Fibroblast of mammary gland (primary cell): ENCODE data around the gene TUBGCP6.
A peak's percentile ranks its signal among the peaks of the same experiment; 100 is the strongest.

ENCODE experiments used
- DNase-seq: peaks from one replicate; pipeline ENCODE4 v3.0.0-alpha.2; 2010; ENCODE audit warnings: low read depth
- H3K4me3 ChIP-seq: 2 replicates; pipeline ENCODE4 v1.5.1; 2011; ENCODE audit warnings: low read depth, mild to moderate bottlenecking, low read length, moderate library complexity; ENCODE audit not compliant: control insufficient read depth
- CTCF ChIP-seq: conservative IDR thresholded peaks from 2 replicates; pipeline ENCODE4 v1.5.1; 2011; ENCODE audit warnings: low read depth, low read length, inconsistent platforms; ENCODE audit not compliant: control insufficient read depth, insufficient read depth

The TUBGCP6 gene

GRCh38 chr22:50283821-50284220, 39.0 kb upstream of the TUBGCP6 start:
- no peak for TF ChIP-seq CTCF
- DNase-seq: no peak
- no peak overlapping the region for H3K4me3 ChIP-seq

DNA sequence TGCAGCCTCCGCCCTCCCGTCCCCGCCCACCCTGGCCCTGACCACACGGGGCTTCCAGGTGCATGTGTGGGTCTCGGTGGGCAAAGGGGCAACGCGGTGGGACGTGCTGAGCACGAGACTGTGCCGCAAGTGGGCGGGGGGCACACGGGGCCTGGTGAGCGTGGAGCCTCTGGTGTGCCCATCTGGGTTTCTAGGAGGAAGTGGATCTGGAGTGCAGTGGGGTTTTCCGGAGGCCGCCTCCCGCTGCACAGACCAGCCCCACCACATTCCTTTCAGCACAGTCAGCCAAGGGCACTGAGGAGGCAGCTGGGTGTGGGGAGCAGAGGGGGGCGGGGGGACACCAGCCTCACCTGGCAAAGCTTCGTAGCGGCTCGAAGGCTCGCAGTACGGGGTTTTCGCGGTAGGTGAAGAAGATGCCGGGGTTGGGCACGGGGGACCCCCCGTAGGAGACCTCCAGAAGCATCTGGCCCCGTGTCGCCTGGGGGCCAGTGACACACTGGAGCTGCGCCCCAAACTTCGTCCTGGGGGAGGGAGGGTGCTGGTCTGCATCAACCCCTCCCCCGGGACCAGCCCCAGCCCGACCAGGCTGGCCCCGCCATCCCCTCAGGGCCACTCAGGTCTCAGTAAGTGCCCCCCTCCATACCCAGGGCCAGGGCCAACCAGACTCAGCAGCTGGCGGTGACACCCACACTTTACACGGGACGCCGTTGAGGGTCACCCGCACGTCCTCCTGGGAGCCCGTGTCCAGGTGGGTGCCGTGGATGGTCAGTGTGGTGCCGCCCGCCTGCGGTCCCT, 37.7 kb upstream of the TUBGCP6 start:
- H3K4me3 ChIP-seq: no peak overlapping the region
- peak; percentile 34 for DNase-seq
- TF ChIP-seq CTCF: no peak

GRCh38 chr22:50281957-50282356, 37.1 kb upstream of the TUBGCP6 start:
- no peak overlapping the region for H3K4me3 ChIP-seq
- DNase-seq: no peak
- no peak for TF ChIP-seq CTCF

- no peak for DNase-seq
- TF ChIP-seq CTCF: no peak
- H3K4me3 ChIP-seq: no peak overlapping the region
These were observed 36.5 kb upstream of the TUBGCP6 start for GRCh38 chr22:50281384-50281760.

DNA sequence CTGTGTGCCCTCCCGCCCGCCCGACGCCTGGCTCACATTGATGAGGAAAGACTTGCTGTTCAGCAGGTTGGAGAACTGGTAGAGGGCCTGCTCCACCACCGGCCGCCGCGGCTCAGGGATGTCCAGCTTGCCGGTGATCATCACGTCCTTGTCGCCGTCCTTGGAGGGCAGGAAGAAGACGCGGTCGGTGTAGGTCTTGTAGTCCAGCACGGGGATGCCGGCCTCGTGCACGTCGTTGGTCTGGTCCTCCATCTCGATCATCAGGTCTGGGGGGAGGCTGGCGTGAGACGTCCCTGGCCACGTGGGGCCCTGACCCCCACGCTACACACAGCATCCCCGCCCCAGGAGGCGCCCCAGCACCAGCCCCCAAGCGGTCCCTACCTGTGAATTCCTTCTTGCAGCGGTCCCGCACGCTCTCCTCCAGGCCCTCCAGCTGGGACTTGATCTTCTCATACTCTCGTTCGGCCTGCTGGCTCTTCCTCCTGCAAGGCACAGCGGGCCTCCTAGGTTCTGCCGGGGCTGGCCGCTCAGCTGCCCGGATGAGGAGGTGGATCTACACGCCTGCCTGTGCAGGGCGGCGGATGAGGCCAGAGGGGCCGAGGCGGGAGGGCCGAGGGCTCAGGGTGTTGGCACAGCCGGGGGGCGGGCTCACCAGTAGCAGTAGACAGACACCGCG, 36.0 kb upstream of the TUBGCP6 start:
- DNase-seq: no peak
- H3K4me3 ChIP-seq: no peak overlapping the region
- no peak for TF ChIP-seq CTCF

DNA sequence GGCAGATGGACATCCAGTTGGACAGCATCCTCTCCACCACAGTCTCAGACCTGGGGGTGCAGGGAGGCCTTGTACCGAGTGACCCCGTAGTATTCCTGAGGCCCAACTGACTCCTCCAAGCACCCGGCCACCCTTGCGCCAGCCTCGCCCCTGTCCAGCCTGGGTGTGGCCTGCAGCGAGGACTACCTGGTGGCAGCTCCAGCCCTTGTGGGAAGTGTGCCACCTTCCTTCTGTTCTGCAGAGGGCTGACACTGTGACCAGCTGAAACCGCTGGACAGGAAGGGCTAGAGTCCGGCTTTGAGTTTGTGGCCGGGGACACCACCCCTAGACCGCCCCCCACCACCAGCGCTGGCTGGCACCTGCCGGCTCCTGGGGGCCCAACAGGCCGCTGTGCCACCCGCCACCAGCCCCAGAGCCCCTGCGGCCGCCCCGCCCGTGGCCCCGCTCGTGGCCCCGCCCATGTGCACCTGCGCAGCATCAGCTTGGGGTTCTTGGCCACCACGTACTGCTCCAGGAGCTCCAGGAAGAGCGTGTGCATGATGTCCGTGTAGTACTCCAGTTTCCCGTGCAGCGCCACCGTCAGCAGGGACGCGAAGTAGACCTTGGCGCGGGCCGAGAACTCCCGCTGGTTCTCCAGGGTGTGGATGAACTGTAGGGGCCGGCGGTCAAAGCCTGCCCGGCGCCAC, 35.3 kb upstream of the TUBGCP6 start:
- H3K4me3 ChIP-seq: no peak overlapping the region
- TF ChIP-seq CTCF: no peak
- no peak for DNase-seq
